Duodenal mucosa (tissue), 2 donors: ENCODE data around the gene STK32A.
"Not testable (repeated sequence)": the region's sequence is repeated elsewhere in the genome, so short reads cannot be mapped to it uniquely, and the experiment has no call there.

ENCODE experiments used
- H3K27ac ChIP-seq: one replicate; pipeline ENCODE4 v1.7.0; 2013; ENCODE audit warnings: low read depth, low read length
- H3K27me3 ChIP-seq, 2 donors: one replicate each; pipeline ENCODE4 v1.7.0; 2013; ENCODE audit warnings: low read length in 2 of 2, control low read depth in 1 of 2; ENCODE audit not compliant: insufficient read depth in 2 of 2, control insufficient read depth in 1 of 2
- H3K36me3 ChIP-seq, 2 donors: one replicate each; pipeline ENCODE4 v1.7.0; 2013; ENCODE audit warnings: low read length in 2 of 2, control low read depth in 1 of 2; ENCODE audit not compliant: insufficient read depth in 2 of 2, control insufficient read depth in 1 of 2
- H3K4me1 ChIP-seq, 2 donors: one replicate each; pipeline ENCODE4 v1.7.0; 2013; ENCODE audit warnings: low read length in 2 of 2, control low read depth in 1 of 2; ENCODE audit not compliant: insufficient read depth in 2 of 2, control insufficient read depth in 1 of 2
- H3K4me3 ChIP-seq, 2 donors: one replicate each; pipeline ENCODE4 v1.7.0; 2013; ENCODE audit warnings: low read length in 2 of 2, low read depth in 1 of 2
- H3K9ac ChIP-seq, 2 donors: one replicate each; pipeline ENCODE4 v1.7.0; 2013; ENCODE audit warnings: low read length in 2 of 2, low read depth in 1 of 2
- H3K9me3 ChIP-seq, 2 donors: one replicate each; pipeline ENCODE4 v1.7.0; 2013; ENCODE audit warnings: low read length in 2 of 2, control low read depth in 1 of 2; ENCODE audit not compliant: control insufficient read depth in 1 of 2

The STK32A gene

DNA sequence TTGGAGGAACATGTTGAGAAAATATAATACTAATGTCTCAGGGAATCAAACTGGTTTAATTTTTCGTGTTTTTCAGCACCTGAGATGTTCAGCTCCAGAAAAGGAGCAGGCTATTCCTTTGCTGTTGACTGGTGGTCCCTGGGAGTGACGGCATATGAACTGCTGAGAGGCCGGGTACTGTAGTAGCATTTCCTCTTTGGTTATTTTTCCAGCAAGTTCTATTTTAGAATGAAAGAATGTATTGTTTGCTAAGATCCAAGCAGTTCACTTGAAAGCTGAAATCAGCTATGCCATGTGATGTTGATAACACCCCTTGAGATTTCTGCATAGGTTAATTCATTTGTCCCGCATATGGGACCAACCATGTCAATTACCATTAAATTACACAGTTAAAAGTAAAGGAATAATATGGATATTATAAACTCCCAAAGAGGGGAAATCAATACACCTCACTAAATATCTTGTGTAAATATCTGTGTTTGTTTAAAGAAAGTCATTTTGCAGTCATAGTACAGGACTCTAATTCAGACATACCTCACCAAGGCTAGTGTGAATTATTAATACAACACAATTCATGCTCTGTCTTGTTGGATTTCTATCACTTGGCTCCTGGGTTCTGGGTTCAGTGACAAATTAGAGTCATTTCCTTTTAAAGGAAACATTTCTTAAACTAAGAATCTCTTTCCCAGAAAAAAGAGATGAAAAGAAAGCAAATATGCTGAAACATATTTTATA lies 126.8 kb downstream of the STK32A start:
- H3K27me3 ChIP-seq: no peaks in the 10 kb centered on the region
- no peaks in the 10 kb centered on the region for H3K4me1 ChIP-seq
- no peak overlapping the region for H3K9ac ChIP-seq
- no peaks in the 10 kb centered on the region for H3K36me3 ChIP-seq
- no peak overlapping the region for H3K27ac ChIP-seq
- H3K4me3 ChIP-seq: no peak overlapping the region
- H3K9me3 ChIP-seq: no peaks in the 10 kb centered on the region

DNA sequence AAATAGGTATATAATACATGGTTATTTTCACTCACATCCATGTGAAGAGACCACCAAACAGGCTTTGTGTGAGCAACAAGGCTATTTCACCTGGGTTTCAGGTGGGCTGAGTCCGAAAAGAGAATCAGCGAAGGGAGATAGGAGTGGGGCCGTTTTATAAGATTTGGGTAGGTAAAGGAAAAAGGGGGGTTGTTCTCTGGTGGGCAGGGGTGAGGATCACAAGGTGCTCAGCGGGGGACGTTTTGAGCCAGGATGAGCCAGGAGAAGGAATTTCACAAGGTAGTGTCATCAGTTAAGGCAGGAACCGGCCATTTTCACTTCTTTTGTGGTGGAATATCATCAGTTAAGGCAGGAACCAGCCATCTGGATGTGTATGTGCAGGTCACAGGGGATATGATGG lies 132.6 kb downstream of the STK32A start:
- not testable (repeated sequence) for H3K4me1 ChIP-seq, H3K27me3 ChIP-seq, H3K4me3 ChIP-seq, H3K27ac ChIP-seq, H3K36me3 ChIP-seq, H3K9ac ChIP-seq, H3K9me3 ChIP-seq

GRCh38 chr5:147369742-147370374 lies 135.0 kb downstream of the STK32A start:
- Histone ChIP-seq H3K4me1 (no peaks in the 10 kb centered on the region), H3K36me3 (no peaks in the 10 kb centered on the region), H3K9ac (no peak overlapping the region), H3K27me3 (no peaks in the 10 kb centered on the region), H3K27ac (no peak overlapping the region), H3K9me3 (no peaks in the 10 kb centered on the region), H3K4me3 (no peak overlapping the region)

DNA sequence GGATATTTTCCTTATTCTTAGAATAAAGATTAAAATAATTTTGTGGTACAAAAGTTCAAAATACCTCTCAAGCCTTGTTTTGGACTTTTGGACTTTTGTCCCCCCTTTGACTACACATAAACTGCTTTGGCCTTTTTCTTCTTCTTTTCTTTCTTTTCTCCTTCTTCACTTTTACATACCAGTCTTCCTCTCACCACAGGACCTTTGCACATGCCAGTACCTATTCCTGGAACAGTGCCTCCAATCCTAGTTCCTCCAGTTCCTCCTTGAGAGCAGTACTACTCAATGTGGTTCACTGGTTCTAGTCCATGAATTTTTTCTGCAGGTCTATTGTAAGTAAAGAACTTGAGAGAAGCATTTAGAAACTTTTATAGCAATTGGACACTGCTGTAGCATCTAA lies 136.5 kb downstream of the STK32A start:
- no peaks in the 10 kb centered on the region for H3K27me3 ChIP-seq
- H3K4me1 ChIP-seq: no peaks in the 10 kb centered on the region
- H3K36me3 ChIP-seq: no peaks in the 10 kb centered on the region

GRCh38 chr5:147372191-147372590 lies 137.4 kb downstream of the STK32A start:
- Histone ChIP-seq H3K9ac (no peak overlapping the region), H3K27ac (no peak overlapping the region), H3K4me3 (no peak overlapping the region)

More for the DNA sequence above, 136.5 kb downstream of the STK32A start:
- Histone ChIP-seq H3K9ac (no peak overlapping the region), H3K4me3 (no peak overlapping the region), H3K9me3 (no peaks in the 10 kb centered on the region), H3K27ac (no peak overlapping the region)

DNA sequence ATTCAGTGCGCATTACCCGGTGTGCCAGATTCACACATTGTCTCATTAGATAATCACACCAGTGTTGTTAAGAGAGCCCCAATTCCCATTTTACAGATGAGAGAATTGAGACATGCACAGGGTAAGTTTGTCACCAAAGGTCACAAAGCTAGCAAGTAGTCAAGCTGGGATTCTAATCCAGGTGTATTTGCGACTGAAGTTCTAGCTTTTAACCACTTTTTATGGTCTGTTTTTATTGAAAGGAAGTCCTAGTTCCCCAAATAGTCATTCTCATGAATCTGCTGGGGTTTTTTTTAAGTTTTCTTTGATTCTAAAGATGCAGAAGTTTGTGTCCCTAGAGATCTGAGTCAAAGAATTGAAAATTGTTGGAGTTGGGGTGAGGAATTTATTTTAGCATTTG lies 138.5 kb downstream of the STK32A start:
- Histone ChIP-seq H3K9me3 (peaks cover 0 to under 1% of the 10 kb centered on the region in 2 donors), H3K4me1 (no peaks in the 10 kb centered on the region), H3K9ac (no peak overlapping the region), H3K27me3 (no peaks in the 10 kb centered on the region), H3K4me3 (no peak overlapping the region), H3K36me3 (no peaks in the 10 kb centered on the region), H3K27ac (no peak overlapping the region)

More at GRCh38 chr5:147372191-147372590, 137.4 kb downstream of the STK32A start:
- Histone ChIP-seq H3K36me3 (no peaks in the 10 kb centered on the region), H3K4me1 (no peaks in the 10 kb centered on the region), H3K27me3 (no peaks in the 10 kb centered on the region), H3K9me3 (no peaks in the 10 kb centered on the region)

- H3K27me3 ChIP-seq: no peaks in the 10 kb centered on the region
- H3K4me1 ChIP-seq: no peaks in the 10 kb centered on the region
- no peak overlapping the region for H3K9ac ChIP-seq
- H3K36me3 ChIP-seq: no peaks in the 10 kb centered on the region
- H3K4me3 ChIP-seq: no peak overlapping the region
- H3K9me3 ChIP-seq: peaks cover 0 to 3% of the 10 kb centered on the region in 2 donors
- no peak overlapping the region for H3K27ac ChIP-seq
Observed at GRCh38 chr5:147375151-147375550, 140.3 kb downstream of the STK32A start.

DNA sequence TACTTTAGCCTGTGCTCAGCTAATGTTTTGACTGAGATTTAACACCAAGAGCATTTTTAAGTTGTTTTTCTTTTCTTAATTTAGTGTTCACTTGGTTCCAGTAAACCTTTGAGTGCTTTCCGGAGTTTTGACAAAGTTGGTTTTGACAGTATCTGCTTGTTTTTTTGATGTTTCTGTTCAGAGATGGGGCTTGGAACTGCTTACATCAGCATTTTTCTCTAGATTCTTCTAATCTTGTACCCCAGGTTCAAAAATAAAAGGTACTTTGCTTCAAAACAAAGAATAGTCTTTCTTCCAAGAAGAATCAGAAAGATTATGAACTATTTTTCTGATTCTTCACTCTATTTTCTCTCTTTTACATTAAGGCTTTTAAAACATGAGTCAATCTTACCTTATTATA lies 142.9 kb downstream of the STK32A start:
- Histone ChIP-seq H3K4me1 (no peaks in the 10 kb centered on the region), H3K27ac (no peak overlapping the region), H3K9me3 (peaks cover 0 to 3% of the 10 kb centered on the region in 2 donors), H3K9ac (no peak overlapping the region), H3K4me3 (no peak overlapping the region), H3K27me3 (no peaks in the 10 kb centered on the region), H3K36me3 (no peaks in the 10 kb centered on the region)

DNA sequence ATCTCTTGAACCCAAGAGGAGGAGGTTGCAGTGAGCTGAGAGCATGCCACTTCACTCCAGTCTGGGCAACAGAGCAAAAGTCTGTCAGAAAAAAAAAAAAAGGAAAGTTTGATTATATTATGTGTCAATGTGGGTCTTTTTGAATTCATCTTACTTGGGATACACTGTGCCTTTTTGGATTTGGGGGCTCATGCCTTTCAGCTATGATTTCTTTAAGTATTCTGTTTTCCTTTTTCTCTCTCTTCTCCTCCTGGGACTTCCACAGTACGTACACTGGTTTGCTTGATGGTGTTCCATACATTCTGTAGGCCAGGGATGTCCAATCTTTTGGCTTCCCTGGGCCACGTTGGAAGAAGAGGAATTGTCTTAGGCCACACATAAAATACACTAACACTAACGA lies 146.7 kb downstream of the STK32A start:
- Histone ChIP-seq H3K4me3 (no peak overlapping the region), H3K9ac (no peak overlapping the region), H3K36me3 (no peaks in the 10 kb centered on the region), H3K27me3 (no peaks in the 10 kb centered on the region), H3K4me1 (no peaks in the 10 kb centered on the region), H3K9me3 (peaks cover 0 to 3% of the 10 kb centered on the region in 2 donors), H3K27ac (no peak overlapping the region)

DNA sequence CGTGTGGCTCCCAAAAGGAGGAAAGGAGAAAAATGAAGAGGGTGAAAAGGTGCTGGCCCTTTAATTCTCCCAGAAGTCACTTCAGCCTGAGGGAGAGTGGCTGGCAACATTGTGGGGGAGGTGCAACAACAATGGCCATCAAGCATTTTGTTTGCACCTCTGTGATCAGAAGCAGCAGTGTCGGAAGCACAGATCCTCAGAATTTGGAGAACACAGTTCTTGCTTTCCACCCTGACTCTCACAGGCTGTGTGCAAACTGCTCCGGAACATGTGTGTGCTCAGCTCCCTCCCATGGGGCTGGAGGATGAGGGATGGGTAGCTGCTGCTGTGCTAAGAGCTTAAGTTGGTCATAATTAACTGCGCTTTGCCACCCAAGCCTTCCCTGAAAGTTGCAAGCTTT lies 147.9 kb downstream of the STK32A start:
- Histone ChIP-seq H3K36me3 (no peaks in the 10 kb centered on the region), H3K27me3 (no peaks in the 10 kb centered on the region), H3K27ac (no peak overlapping the region), H3K9me3 (peaks cover 0 to 3% of the 10 kb centered on the region in 2 donors), H3K4me3 (peak overlapping the region; percentile 40 to 52), H3K9ac (no peak overlapping the region), H3K4me1 (no peaks in the 10 kb centered on the region)
